BE2C (cell line): Measurements from ENCODE around the gene ITGB1BP1.

Experiments
- DNase-seq: peaks from one replicate; pipeline ENCODE4 v3.0.0-alpha.2; 2020
- H3K27me3 ChIP-seq: fragments of 250-450 bp; sonication (Bioruptor Pico); 2 replicates; pipeline ENCODE4 v1.5.1; 2020; ENCODE audit warnings: mild to moderate bottlenecking
- H3K36me3 ChIP-seq: fragments of 250-450 bp; sonication (Bioruptor Pico); 2 replicates; pipeline ENCODE4 v1.5.1; 2020; ENCODE audit warnings: mild to moderate bottlenecking
- H3K4me1 ChIP-seq: fragments of 250-450 bp; sonication (Bioruptor Pico); 2 replicates; pipeline ENCODE4 v1.5.1; 2020
- H3K4me3 ChIP-seq: 2 replicates; pipeline ENCODE4 v1.5.1; 2011; ENCODE audit warnings: low read depth, low read length
- H3K9me3 ChIP-seq: fragments of 250-450 bp; sonication (Bioruptor Pico); 2 replicates; pipeline ENCODE4 v1.5.1; 2020
- TF ChIP-seq, protein P1 (sequence below): IDR thresholded peaks from 2 replicates; pipeline ENCODE4 v1.5.1; 2012; ENCODE audit warnings: mild to moderate bottlenecking, low read depth, low read length

Gene ITGB1BP1

DNA sequence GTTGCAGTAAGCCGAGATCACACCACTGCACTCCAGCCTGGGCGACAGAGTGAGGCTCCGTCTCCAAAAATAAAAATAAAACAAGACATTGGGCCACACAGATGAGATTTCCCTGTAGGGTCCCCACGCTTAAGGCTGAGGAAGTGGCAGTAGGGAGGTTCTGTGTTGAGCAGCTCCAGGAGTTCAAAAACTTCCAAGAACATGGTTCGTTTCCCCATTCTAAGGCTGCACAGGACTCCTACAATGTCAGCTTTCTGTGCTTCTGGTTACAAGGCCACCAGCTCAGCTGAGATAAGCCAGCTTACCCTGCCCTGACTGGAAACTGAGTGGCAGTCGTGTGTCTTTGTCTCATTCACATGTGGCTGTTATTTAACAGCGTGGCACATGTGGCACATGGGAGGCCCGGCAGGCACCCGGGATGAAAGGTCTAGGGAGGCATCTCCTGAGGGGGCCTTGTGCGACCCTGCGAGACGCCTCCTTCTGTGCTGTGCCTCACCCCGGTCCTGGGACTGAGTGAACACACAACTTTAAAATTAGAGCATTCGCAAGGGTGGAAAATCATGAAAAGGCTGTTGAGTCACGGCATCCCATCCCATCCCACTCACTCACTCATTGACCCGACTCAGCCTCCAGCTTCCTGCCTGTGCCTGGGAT lies 7.7 kb downstream of the ITGB1BP1 start:
- peaks cover 31% of the 10 kb centered on the region for H3K36me3 ChIP-seq
- no peak for DNase-seq
- no peaks in the 10 kb centered on the region; the same call in 1 of the 2 replicates for H3K4me1 ChIP-seq
- no peaks in the 10 kb centered on the region for H3K9me3 ChIP-seq
- TF ChIP-seq, protein P1, sequence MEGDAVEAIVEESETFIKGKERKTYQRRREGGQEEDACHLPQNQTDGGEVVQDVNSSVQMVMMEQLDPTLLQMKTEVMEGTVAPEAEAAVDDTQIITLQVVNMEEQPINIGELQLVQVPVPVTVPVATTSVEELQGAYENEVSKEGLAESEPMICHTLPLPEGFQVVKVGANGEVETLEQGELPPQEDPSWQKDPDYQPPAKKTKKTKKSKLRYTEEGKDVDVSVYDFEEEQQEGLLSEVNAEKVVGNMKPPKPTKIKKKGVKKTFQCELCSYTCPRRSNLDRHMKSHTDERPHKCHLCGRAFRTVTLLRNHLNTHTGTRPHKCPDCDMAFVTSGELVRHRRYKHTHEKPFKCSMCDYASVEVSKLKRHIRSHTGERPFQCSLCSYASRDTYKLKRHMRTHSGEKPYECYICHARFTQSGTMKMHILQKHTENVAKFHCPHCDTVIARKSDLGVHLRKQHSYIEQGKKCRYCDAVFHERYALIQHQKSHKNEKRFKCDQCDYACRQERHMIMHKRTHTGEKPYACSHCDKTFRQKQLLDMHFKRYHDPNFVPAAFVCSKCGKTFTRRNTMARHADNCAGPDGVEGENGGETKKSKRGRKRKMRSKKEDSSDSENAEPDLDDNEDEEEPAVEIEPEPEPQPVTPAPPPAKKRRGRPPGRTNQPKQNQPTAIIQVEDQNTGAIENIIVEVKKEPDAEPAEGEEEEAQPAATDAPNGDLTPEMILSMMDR = no peak
- H3K27me3 ChIP-seq = no peaks in the 10 kb centered on the region
- no peak overlapping the region for H3K4me3 ChIP-seq

DNA sequence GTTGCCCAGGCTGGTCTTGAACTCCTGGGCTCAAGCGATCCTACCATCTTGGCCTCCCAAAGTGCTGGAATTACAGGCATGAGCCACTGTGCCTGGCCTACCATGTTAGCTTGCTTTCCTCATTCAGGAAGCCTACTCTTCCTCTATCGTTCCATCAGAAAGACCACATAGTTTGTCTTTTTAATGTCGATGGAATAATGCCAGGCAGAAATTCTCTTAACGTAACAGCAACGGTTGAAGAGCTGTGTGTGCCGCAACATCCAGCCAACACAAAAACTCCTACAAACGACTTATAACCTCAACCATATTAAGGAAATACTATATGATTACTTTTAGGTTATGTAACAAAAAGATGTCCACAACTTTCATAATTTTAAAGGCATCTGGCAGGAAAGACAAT lies 10.5 kb downstream of the ITGB1BP1 start:
- TF ChIP-seq, protein P1 = no peak

DNA sequence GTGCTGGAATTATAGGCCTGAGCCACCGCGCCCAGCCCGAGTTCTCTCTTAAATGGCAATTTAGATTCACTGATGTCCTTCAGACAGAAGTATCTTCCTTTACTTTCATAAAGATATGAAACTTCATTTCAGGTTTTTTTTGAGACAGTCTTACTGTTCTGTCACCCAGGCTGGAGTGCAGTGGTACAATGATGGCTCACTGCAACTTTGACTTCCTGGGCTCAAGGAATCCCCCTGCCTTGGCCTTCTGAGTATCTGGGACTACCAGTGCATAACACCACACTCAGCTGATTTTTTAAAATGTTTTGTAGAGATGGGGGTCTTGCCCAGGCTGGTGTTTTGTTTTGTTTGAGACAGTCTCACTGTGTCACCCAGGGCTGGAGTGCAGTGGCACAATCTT lies 13.2 kb downstream of the ITGB1BP1 start:
- TF ChIP-seq, protein P1 = no peak
- no peaks in the 10 kb centered on the region for H3K27me3 ChIP-seq
- H3K4me1 ChIP-seq = no peaks in the 10 kb centered on the region
- H3K9me3 ChIP-seq = no peaks in the 10 kb centered on the region; the same call in 1 of the 2 replicates
- DNase-seq = no peak
- H3K36me3 ChIP-seq = peaks cover 42% of the 10 kb centered on the region
- no peak overlapping the region for H3K4me3 ChIP-seq

More for the DNA sequence above, 10.5 kb downstream of the ITGB1BP1 start:
- Histone ChIP-seq H3K9me3 (no peaks in the 10 kb centered on the region; the same call in 1 of the 2 replicates), H3K36me3 (peaks cover 42% of the 10 kb centered on the region), H3K4me1 (no peaks in the 10 kb centered on the region), H3K27me3 (no peaks in the 10 kb centered on the region), H3K4me3 (no peak overlapping the region)
- no peak for DNase-seq

DNA sequence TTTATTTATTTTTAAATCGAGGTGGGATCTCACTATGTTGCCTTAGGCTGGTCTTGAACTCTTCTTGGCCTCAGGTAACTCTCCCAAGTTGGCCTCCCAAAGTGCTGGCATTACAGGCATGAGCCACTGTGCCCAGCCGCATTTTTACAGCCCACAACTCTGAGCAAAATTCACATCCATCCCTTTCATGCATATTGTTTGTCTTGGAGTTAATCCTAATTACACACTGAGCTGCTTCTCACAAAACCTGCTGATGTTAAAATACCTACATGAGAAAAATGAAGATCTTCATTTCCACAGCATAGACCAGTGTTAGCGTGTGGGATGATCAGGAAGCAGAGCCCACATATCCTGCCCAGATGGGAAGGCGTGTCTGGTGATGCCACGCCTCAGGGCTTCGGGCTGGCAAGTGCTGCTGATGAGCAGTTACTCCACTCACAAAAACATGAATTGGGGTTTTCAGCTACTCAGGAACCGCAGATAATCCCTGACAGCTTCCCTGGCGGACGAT lies 14.6 kb downstream of the ITGB1BP1 start:
- H3K36me3 ChIP-seq = peaks cover 37% of the 10 kb centered on the region
- H3K9me3 ChIP-seq = no peaks in the 10 kb centered on the region; the same call in 1 of the 2 replicates
- no peak overlapping the region for H3K4me3 ChIP-seq
- no peak for DNase-seq
- TF ChIP-seq, protein P1 = no peak
- no peaks in the 10 kb centered on the region for H3K27me3 ChIP-seq
- H3K4me1 ChIP-seq = no peaks in the 10 kb centered on the region

DNA sequence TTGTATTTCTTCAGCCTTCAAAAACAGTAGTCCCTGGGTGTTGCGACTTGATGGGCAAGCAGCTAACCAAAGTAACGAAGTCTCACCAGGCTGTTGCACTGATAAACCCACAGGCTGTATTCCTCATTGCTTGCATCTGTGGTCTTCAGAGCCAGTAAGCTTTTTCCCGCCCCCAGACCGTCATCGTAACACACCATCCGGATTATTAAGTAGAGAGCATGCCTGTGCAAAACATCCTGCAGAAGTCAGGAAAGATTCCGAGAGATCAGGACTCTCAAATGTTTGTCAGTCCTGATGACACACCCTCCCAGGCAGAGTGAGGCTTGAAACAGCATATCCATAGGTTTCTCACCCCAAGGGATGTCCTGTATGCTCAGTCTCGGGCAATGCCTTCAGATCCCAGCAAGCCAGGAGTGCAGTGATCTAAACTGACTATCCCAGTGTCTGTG lies 15.9 kb downstream of the ITGB1BP1 start:
- H3K9me3 ChIP-seq = no peaks in the 10 kb centered on the region; the same call in 1 of the 2 replicates
- no peaks in the 10 kb centered on the region for H3K4me1 ChIP-seq
- H3K36me3 ChIP-seq = peaks cover 39% of the 10 kb centered on the region
- H3K4me3 ChIP-seq = no peak overlapping the region
- H3K27me3 ChIP-seq = no peaks in the 10 kb centered on the region
- no peak for DNase-seq
- TF ChIP-seq, protein P1 = no peak
